Stimulated activated CD4-positive, alpha-beta T cell treated with anti-CD3 and anti-CD28 coated beads, Interleukin-12 subunit alpha, Interleukin-12 subunit beta, amount 100 ng/mL, for 24 hours (primary cell): ENCODE measurements around the gene GRAMD1B.

ENCODE experiments used
- DNase-seq, 2 experiments: peaks; one replicate each; pipeline ENCODE4 v3.0.0-alpha.2; 2020; ENCODE audit warnings: low read depth in 2 of 2

GRAMD1B gene

GRCh38 chr11:123475469-123475868 lies 45.4 kb downstream of the GRAMD1B start:
- no peak for DNase-seq

- no peak for DNase-seq
Measured at GRCh38 chr11:123477205-123477907, 47.3 kb downstream of the GRAMD1B start.

GRCh38 chr11:123478352-123478987 lies 48.4 kb downstream of the GRAMD1B start:
- peak in 1 of 2 experiments; percentile 16 for DNase-seq

GRCh38 chr11:123479048-123479837 lies 49.2 kb downstream of the GRAMD1B start:
- no peak for DNase-seq

GRCh38 chr11:123480290-123480815 lies 50.3 kb downstream of the GRAMD1B start:
- no peak for DNase-seq

- no peak for DNase-seq
Measured at GRCh38 chr11:123480882-123481281, 50.8 kb downstream of the GRAMD1B start.

GRCh38 chr11:123481640-123482039 lies 51.6 kb downstream of the GRAMD1B start:
- no peak for DNase-seq

- DNase-seq, result no peak
Measured at GRCh38 chr11:123482218-123482617, 52.1 kb downstream of the GRAMD1B start.

- DNase-seq, result peak in 1 of 2 experiments; percentile 10
Measured at GRCh38 chr11:123483058-123483457, 53.0 kb downstream of the GRAMD1B start.

- DNase-seq, result no peak
Measured at GRCh38 chr11:123483466-123483865, 53.4 kb downstream of the GRAMD1B start.

- no peak for DNase-seq
Measured at GRCh38 chr11:123484448-123484847, 54.4 kb downstream of the GRAMD1B start.

- DNase-seq, result no peak
Measured at GRCh38 chr11:123487157-123487744, 57.2 kb downstream of the GRAMD1B start.

GRCh38 chr11:123490527-123490926 lies 60.5 kb downstream of the GRAMD1B start:
- no peak for DNase-seq

GRCh38 chr11:123491241-123491640 lies 61.2 kb downstream of the GRAMD1B start:
- no peak for DNase-seq

- DNase-seq, result no peak
Measured at GRCh38 chr11:123493349-123494063, 63.4 kb downstream of the GRAMD1B start.

- DNase-seq, result no peak
Measured at GRCh38 chr11:123494195-123495050, 64.4 kb downstream of the GRAMD1B start.

- DNase-seq, result no peak
Measured at GRCh38 chr11:123504401-123504800, 74.3 kb downstream of the GRAMD1B start.

- DNase-seq, result no peak
Measured at GRCh38 chr11:123505546-123506299, 75.7 kb downstream of the GRAMD1B start.

GRCh38 chr11:123507043-123507442 lies 77.0 kb downstream of the GRAMD1B start:
- DNase-seq, result no peak
